ENCODE measurements around the gene NEDD4. TPM values are rescaled to one million over a fixed set of nuclear protein-coding genes. Genes with fewer than 3 reads are reported as not detected.

The NEDD4 gene
- 26.0 and 38.8 TPM in 2 replicates for total RNA-seq

DNA sequence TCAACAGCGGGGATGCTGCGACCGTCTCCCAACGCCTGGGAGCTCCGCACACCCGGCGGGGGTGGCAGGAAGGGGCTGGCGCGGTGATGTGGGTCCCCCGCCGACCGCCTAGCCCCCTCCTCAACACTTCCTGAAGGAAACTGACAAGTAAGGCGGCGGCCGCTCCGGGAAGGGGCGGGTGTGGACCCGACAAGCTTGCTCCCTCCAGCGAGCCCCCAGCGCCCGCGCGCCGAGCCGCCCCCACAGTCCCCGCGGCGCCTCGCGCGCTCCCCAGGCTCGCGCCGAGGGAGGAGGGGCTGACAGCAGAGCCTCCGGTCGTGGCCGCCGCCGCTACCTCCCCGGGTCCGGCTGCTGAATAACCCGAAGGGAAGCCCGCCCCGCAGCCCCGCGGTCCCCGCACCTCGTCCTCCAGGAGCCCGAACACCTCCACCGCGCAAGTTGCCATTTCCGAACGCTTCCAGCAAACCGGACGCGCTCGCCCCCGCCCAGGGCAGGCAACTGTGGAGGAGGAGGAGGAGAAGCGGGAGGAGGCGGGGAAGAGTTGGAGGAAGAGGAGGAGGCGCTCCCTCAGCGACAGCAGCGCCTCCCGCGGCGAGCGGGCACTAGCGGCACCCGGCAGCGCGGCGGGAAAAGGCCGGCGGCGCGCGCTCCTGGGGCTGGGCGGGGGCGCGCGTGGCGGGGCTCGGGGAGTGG lies at the start of gene NEDD4:
NEDD4 (minus strand) TSS at position 502 of the 693 bp plus-strand sequence; CDS start at position 445, 57 bp downstream.

